Effector memory CD4-positive, alpha-beta T cell (primary cell): ENCODE measurements around the gene BEST1.

Experiments used
- DNase-seq, 3 donors: peaks; one replicate each; pipeline ENCODE4 v3.0.0-alpha.2; 2020
- H3K27ac ChIP-seq: 2 replicates; pipeline ENCODE4 v1.7.0; 2013; ENCODE audit warnings: mild to moderate bottlenecking, low read length, moderate library complexity; ENCODE audit not compliant: insufficient read depth, poor library complexity, severe bottlenecking
- H3K27me3 ChIP-seq: replicated peaks from 2 replicates; pipeline ENCODE4 v1.7.0; 2013; ENCODE audit warnings: mild to moderate bottlenecking, low read length; ENCODE audit not compliant: insufficient read depth, control insufficient read depth, poor library complexity, severe bottlenecking
- H3K36me3 ChIP-seq: 2 replicates; pipeline ENCODE4 v1.7.0; 2013; ENCODE audit warnings: mild to moderate bottlenecking, low read length, moderate library complexity; ENCODE audit not compliant: control insufficient read depth, insufficient read depth
- H3K4me1 ChIP-seq: 2 replicates; pipeline ENCODE4 v1.7.0; 2013; ENCODE audit warnings: low read length, mild to moderate bottlenecking; ENCODE audit not compliant: control insufficient read depth, insufficient read depth, poor library complexity, severe bottlenecking
- H3K4me3 ChIP-seq: 2 replicates; pipeline ENCODE4 v1.7.0; 2013; ENCODE audit warnings: low read length, low read depth, mild to moderate bottlenecking; ENCODE audit not compliant: insufficient read depth, poor library complexity, severe bottlenecking
- H3K9me3 ChIP-seq: 2 replicates; pipeline ENCODE4 v1.7.0; 2013; ENCODE audit warnings: mild to moderate bottlenecking, low read length, moderate library complexity; ENCODE audit not compliant: control insufficient read depth

Gene BEST1

DNA sequence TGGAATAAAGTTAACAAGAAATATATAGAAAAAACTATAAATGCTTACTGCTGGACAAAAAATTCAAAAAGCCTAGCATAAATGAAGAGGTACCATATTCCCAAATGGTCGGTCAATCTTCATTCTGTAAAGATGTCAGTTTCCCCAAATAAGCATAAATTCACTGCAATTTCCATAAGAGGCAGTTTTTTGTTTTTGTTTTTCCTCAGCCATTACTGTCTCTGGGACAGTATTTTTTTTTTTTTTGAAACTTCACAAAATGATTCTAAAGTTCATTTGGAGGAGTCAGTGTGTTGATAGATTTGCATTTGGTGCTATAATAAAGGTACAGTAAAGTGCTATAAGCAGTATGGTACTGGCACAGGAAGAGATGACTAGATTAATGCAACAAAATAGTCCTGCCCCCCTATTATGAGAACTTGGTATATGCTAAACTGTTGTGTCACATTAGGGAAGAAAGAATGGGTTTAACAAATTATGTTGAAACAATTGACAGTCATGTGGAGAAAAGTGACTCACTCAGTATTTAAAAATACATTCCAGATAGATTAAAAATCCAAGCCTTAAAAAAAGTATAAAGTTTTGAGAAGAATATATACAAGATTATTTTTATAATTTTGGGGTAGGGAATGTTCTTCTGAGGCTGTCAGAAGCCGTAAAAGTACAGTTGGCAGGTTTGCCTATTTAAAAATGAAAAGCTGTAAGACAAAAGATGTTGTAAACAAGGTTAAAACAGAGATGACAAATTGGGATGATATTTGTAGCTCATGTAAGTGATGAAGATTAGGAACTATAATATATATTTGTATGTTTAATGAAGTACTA, 19.9 kb downstream of the BEST1 start:
- Histone ChIP-seq H3K27me3 (no peaks in the 10 kb centered on the region), H3K4me1 (peaks cover 6% of the 10 kb centered on the region), H3K9me3 (no peaks in the 10 kb centered on the region), H3K4me3 (no peak overlapping the region), H3K27ac (no peak overlapping the region), H3K36me3 (peaks cover 9% of the 10 kb centered on the region)
- no peak for DNase-seq

- no peaks in the 10 kb centered on the region for H3K27me3 ChIP-seq
- no peak overlapping the region for H3K27ac ChIP-seq
- no peak overlapping the region for H3K4me3 ChIP-seq
- H3K36me3 ChIP-seq: peaks cover 2% of the 10 kb centered on the region
- DNase-seq: no peak
- H3K9me3 ChIP-seq: no peaks in the 10 kb centered on the region
- peaks cover 6% of the 10 kb centered on the region for H3K4me1 ChIP-seq
These were observed 21.3 kb downstream of the BEST1 start for GRCh38 chr11:61971248-61972111.

DNA sequence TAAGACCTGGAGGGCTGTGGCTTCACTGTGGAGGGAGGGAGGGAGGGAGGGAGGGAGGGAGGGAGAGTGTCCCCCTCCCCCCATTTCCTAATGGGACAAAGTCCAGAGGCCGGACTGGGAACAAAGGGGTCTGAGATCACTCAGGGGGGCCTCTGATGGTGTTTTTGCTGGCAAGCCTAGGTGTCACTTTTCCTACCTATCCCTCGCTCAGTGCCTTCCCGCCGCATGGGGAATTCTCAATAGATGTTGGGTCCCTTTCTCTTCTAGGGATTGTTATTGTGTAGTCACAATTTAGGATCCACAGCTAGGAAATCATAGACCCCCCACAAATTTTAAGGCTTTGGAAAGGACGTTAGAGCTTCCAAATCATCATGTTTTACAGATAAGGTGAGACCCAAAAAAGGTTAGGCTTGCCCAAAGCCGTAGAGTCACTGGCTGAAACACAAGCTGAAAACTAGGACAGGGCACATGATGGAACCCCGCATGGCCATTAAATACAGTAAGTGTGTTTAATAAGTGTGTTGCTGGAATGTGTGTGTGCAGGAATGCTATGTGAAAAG, 22.0 kb downstream of the BEST1 start:
- Histone ChIP-seq H3K4me1 (peaks cover 6% of the 10 kb centered on the region), H3K4me3 (no peak overlapping the region), H3K27me3 (no peaks in the 10 kb centered on the region), H3K27ac (no peak overlapping the region), H3K9me3 (no peaks in the 10 kb centered on the region), H3K36me3 (no peaks in the 10 kb centered on the region)
- DNase-seq: no peak

DNA sequence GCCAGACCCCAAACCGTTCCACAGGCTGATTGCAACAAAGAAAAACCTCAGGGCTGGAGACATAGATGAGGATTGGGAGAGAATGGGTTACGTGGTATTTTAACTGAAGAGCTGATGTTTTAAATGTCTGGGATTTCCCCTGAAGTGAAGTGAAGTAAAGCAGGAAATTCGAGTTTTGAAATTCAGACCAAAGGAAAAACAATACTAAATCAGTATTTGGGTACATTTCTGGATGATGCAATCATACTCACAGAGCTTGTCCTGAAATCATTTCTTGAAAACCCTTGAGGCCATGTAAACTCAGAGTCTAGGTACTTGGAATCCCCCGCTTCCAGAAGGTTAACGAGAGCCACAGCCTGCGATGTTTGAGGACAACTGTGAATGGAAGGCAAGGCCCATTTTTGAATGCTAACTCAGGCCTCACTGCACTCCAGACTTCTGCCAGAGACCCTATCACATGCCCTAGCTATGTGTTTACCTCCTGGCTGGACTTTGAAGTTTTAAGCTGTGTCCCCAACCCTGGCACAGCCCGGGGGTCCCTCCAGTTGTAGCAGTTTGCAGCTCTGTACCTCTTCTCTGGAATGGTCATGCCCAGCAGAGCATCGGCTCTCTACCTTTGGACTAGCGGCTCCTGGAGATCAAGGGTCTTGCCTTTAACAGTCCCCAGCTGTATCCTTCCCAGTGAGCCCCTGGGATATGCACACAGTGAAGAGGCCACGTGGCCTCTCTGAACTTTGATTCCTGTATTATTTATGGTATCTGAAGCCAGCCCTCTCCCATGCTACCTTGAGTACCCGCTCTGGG, 22.7 kb downstream of the BEST1 start:
- no peak for DNase-seq
- Histone ChIP-seq H3K9me3 (no peaks in the 10 kb centered on the region), H3K27ac (no peak overlapping the region), H3K4me3 (no peak overlapping the region), H3K36me3 (no peaks in the 10 kb centered on the region), H3K4me1 (peaks cover 6% of the 10 kb centered on the region), H3K27me3 (no peaks in the 10 kb centered on the region)

- no peaks in the 10 kb centered on the region for H3K27me3 ChIP-seq
- H3K9me3 ChIP-seq: no peaks in the 10 kb centered on the region
- no peak overlapping the region for H3K27ac ChIP-seq
- no peaks in the 10 kb centered on the region for H3K36me3 ChIP-seq
- DNase-seq: no peak
- no peaks in the 10 kb centered on the region for H3K4me1 ChIP-seq
- H3K4me3 ChIP-seq: no peak overlapping the region
These were observed 23.5 kb downstream of the BEST1 start for GRCh38 chr11:61973476-61974162.

DNA sequence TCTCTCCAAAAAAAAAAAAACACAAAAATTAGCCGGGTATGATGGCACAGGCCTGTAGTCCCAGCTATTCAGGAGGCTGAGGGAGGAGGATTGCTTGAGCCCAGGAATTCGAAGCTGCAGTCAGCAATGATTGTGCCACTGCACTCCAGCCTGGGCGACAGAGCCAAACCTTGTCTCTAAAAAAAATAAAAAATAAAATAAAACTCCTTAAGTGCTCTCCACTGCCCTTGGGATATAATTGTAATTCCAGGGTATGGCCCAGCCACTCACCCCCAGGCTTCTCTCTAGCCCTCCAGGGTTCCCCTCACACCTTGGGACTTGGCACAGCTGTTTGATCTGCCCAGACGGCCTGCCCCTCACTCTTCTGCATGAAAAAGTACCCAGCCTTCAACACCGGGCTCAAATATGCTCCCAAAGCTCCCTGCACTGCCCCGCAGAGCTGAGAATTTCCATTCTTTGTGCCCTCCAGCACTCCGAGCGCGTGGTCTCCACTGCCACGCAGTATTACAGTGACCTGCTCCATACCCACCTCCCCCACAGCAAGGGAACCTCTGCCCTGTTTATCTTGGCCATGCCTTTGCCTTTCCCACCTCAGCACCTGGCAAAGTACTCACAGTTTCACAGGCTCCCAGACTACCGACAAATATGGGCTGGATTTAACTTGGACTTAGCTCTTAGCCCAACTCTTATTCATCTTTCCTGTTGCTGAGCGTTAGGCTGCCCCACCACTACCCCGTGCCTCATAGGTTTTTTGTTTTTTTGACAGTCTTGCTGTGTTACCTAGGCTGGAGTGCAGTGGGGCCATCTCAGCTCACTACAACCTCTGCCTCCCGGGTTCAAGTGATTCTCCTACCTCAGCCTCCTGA, 24.8 kb downstream of the BEST1 start:
- no peaks in the 10 kb centered on the region for H3K36me3 ChIP-seq
- no peaks in the 10 kb centered on the region for H3K9me3 ChIP-seq
- H3K27me3 ChIP-seq: no peaks in the 10 kb centered on the region
- DNase-seq: no peak
- no peak overlapping the region for H3K27ac ChIP-seq
- H3K4me1 ChIP-seq: no peaks in the 10 kb centered on the region
- H3K4me3 ChIP-seq: no peak overlapping the region

DNA sequence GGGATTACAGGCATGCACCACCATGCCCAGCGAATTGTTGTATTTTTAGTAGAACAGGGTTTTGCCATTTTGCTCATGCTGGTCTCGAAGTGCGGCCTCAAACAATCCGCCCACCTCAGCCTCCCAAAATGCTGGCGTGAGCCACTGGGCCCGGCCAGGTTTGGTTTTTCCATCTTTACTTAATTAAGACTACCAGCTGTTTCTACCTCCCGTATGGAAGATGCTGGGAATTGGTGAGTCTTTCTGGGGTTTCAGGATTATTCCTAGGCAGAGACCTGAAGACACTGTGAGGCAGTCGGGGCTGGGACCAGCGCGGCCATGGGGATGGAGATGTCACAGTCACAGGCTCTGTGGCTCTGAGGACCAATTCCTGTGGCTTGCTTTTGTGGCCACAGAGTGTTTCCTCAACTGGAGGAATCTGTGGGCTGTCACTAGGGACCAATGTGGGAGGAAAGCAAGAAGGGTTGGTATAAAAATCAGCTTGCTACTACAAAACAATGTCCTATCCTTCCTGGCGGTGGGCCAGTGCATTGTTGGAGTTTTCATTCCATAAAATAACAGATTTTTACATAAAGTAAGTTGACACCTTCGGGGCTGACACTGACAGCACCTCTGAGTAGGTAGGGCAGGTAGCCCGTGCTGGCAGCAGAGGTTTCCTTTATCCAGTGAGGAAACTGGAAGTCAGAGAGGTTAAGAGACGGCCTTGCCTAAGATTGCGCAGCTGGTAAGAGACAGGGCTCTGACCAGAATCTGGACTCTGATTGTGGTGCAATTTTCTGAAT, 25.7 kb downstream of the BEST1 start:
- Histone ChIP-seq H3K4me3 (no peak overlapping the region), H3K27ac (no peak overlapping the region), H3K9me3 (no peaks in the 10 kb centered on the region), H3K27me3 (no peaks in the 10 kb centered on the region), H3K36me3 (no peaks in the 10 kb centered on the region), H3K4me1 (no peaks in the 10 kb centered on the region)
- no peak for DNase-seq

DNA sequence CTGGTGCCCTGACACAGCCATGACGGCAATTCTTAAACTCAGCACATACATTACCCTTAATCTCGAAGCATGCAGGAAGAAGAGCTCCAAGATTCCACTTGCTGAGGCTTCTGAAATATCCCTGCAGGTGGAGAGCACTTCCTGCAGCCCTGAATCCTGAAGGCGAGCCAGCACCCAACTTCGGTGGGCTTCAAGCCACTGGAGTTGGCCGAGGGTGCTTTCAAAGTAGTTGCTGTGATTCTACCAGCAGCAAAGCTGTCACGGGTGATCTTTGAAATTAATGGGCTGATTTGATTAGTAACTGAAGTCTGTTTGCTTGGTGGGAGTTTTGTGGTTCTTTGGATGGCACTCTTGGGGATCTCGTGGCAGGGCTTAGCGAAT, 26.3 kb downstream of the BEST1 start:
- Histone ChIP-seq H3K9me3 (no peaks in the 10 kb centered on the region), H3K4me3 (no peak overlapping the region), H3K27me3 (no peaks in the 10 kb centered on the region), H3K4me1 (no peaks in the 10 kb centered on the region), H3K27ac (no peak overlapping the region), H3K36me3 (no peaks in the 10 kb centered on the region)
- DNase-seq: no peak
